GM12875 (cell line): ENCODE measurements around the gene RPS6KB2.

Source experiments
- H3K4me3 ChIP-seq: one replicate; pipeline ENCODE4 v1.5.1; 2011; ENCODE audit warnings: low read depth, low read length, control low read depth
- TF ChIP-seq, protein P1 (sequence below): IDR thresholded peaks from 2 replicates; pipeline ENCODE4 v1.5.1; 2011; ENCODE audit warnings: low read depth, mild to moderate bottlenecking, control low read depth, inconsistent platforms, low read length, moderate library complexity, borderline replicate concordance; ENCODE audit not compliant: insufficient read depth

The RPS6KB2 gene

DNA sequence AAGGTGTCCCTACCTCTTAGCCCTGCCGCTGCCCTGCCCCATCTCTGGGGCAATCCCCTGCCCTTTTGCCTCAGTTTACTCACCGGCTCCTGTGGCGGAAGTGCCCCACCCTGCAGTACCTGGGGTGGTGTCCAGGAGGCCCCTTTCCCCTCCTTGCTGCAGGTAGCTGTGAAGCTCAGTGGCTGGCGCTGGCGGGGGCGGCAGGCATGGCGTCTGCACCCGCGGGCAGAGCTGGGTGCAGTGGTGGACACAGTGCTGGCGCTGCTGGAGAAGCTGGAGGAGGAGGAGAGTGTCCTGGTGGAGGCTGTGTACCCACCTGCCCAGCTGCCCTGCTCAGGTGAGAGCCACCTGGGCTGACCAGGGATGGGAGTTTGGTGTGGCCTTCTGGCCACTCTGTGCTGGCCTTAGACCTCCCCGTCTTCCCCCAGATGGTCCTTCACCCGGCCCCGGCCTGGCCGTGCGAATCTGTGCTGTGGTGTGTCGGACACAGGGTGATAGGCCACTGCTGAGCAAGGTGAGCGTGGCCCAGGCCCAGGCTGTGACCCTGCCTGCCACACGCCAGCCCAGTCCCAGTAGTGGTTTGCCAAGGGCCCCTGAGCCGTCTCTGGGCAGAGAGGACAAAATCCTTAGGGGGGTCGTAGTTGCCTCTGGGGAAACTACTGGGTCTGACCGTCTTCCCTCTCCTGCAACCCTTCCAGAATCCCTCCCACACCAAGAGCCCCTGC lies 8.8 kb upstream of the RPS6KB2 start:
- H3K4me3 ChIP-seq: no peak overlapping the region
- TF ChIP-seq, protein P1, sequence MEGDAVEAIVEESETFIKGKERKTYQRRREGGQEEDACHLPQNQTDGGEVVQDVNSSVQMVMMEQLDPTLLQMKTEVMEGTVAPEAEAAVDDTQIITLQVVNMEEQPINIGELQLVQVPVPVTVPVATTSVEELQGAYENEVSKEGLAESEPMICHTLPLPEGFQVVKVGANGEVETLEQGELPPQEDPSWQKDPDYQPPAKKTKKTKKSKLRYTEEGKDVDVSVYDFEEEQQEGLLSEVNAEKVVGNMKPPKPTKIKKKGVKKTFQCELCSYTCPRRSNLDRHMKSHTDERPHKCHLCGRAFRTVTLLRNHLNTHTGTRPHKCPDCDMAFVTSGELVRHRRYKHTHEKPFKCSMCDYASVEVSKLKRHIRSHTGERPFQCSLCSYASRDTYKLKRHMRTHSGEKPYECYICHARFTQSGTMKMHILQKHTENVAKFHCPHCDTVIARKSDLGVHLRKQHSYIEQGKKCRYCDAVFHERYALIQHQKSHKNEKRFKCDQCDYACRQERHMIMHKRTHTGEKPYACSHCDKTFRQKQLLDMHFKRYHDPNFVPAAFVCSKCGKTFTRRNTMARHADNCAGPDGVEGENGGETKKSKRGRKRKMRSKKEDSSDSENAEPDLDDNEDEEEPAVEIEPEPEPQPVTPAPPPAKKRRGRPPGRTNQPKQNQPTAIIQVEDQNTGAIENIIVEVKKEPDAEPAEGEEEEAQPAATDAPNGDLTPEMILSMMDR: no peak

DNA sequence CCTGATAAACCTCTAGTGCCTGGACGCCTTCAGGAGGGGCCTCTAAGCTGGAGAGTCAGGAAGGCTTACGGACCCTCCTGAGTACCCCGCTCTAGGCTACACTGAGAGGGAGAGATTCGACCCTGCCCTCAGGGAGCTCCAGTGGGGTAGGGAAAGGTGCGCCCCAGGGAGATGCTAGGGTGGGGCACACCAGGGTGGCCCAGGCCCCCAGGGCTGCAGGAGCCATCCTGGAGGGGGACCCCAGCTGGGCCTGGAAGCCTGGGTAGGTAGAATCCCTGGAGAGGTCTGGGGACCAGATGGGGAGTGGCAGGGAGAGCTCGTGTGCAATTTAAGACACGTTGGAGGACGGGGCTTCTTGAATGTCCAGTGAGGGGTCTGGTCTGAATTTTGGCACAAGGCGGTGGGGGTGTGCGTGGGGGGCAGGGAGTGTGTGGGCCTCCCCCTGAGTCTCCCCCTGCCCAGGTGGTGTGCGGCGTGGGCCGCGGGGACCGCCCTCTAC lies 8.1 kb upstream of the RPS6KB2 start:
- TF ChIP-seq, protein P1: no peak

DNA sequence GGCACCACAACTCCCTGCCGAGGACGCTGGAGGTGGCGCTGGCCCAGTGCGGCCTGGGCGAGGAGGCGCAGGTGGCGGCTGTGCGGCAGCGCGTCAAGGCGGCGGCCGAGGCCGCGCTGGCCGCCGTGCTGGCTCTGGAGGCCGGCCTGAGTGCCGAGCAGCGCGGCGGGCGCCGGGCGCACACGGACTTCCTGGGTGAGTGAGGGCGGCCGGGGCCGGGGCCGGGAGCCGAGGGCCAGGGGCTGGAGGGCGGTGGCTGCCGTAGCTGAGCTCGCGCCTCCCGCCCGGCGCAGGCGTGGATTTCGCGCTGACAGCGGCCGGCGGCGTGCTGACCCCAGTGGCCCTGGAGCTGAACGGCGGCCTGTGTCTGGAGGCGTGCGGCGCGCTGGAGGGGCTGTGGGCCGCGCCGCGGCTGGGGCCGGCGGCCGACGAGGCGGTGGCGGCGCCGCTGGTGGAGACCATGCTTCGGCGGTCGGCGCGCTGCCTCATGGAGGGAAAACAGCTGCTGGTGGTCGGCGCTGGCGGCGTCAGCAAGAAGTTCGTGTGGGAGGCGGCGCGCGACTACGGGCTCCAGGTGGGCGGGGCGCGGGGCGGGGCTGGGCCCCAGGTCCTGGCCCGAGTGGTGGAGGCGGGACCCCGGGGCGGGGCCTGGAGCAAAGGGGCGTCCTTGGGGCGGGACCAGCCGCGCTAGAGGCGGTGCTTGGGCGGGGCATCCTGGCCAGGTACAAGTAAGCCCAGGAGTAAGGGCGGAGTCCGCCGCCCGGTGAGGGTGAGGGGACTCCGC lies 7.5 kb upstream of the RPS6KB2 start:
- TF ChIP-seq, protein P1: no peak
- peak overlapping the region; percentile 50 for H3K4me3 ChIP-seq

More for the DNA sequence above, 8.1 kb upstream of the RPS6KB2 start:
- peak overlapping the region; percentile 50 for H3K4me3 ChIP-seq

DNA sequence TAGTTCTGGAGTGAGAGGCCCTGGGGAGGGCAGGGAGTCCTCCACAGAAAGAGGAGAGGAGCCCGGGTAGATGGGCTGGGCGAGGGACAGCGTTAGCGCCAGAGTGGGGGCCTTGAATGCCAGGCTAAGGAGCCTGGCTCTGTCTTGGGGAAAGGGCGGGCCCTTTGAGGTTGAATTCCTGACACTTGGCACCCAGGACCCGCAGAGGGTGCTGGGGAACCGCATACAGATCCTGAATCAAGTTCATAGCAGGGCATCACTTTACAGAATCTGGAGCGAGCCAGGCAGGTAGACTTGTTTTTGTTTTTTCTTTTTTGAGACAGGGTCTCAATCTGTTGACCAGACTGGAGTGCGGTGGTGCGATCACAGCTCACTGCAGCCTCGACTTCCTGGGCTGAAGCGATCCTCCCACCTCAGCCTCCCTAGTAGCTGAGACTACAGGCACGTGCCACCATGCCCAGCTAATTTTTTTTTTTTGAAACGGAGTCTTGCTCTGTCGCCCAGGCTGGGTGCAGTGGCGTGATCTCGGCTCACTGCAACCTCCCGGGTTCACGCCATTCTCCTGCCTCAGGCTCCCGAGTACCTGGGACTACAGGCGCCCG lies 6.8 kb upstream of the RPS6KB2 start:
- H3K4me3 ChIP-seq: peak overlapping the region; percentile 33
- TF ChIP-seq, protein P1: no peak

DNA sequence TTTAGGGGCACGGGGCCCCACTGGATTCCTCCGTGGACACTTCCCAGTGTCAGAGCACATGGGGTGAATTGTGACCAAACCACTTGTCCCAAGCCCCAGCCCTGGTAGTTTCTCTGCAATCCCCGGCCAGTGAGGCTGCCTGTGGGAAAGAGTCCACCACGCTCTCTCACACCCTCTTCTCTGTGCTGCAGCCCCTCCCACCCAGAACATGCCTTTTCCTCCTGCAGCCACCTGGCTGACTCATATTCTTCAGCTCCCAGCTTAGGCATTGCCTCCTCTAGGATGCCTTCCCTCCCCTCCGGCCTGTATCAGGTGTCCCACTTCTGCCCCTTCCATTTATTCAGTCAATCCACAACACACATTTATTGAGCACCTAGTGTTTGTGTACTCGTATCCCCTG lies 5.4 kb upstream of the RPS6KB2 start:
- no peak overlapping the region for H3K4me3 ChIP-seq
- TF ChIP-seq, protein P1: no peak

DNA sequence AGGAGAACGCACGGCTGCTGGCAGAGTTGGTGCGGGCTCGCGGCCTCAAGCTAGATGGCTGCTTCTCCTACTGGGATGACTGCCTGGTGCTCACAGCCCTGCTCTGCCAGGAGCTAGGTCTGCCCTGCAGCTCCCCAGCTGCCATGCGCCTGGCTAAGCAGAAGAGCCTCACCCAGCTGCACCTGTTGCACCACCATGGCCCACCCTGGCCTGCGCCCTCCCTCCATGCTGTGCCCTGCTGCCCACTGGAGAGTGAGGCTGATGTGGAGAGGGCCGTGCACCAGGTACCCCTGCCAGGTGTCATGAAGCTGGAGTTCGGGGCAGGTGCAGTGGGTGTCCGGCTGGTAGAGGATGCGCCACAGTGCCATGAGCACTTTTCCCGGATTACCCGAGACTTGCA lies 4.8 kb upstream of the RPS6KB2 start:
- no peak overlapping the region for H3K4me3 ChIP-seq
- TF ChIP-seq, protein P1: no peak
